NCI-H345 treated with DMSO at 0.1 percent for 48 hours (cell line): ENCODE measurements around the gene KCNIP3.
"Not testable (repeated sequence)": the region's sequence is repeated elsewhere in the genome, so short reads cannot be mapped to it uniquely, and the experiment has no call there.

ENCODE experiments used
- DNase-seq: peaks from one replicate; lab custom pipeline; 2025; ENCODE audit not compliant: unreplicated experiment; lab: John Stamatoyannopoulos, UW

Gene KCNIP3

GRCh38 chr2:95382686-95383634, 85.8 kb downstream of the KCNIP3 start:
- DNase-seq = no peak

GRCh38 chr2:95383635-95384027, 86.5 kb downstream of the KCNIP3 start:
- DNase-seq = no peak

DNA sequence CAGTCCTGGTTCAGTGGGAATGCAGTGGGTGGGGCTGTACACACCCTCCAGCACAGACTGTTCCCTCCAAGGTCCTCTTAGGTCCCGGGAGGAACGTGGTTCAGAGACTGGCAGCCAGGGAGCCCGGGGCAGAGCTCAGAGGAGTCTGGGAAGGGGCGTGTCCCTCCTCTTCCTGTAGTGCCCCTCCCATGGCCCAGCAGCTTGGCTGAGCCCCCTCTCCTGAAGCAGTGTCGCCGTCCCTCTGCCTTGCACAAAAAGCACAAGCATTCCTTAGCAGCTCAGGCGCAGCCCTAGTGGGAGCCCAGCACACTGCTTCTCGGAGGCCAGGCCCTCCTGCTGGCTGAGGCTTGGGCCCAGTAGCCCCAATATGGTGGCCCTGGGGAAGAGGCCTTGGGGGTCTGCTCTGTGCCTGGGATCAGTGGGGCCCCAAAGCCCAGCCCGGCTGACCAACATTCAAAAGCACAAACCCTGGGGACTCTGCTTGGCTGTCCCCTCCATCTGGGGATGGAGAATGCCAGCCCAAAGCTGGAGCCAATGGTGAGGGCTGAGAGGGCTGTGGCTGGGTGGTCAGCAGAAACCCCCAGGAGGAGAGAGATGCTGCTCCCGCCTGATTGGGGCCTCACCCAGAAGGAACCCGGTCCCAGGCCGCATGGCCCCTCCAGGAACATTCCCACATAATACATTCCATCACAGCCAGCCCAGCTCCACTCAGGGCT, 87.9 kb downstream of the KCNIP3 start:
- no peak for DNase-seq

GRCh38 chr2:95385570-95385984, 88.4 kb downstream of the KCNIP3 start:
- DNase-seq = no peak

- no peak for DNase-seq
Observed at GRCh38 chr2:95386031-95386430, 88.9 kb downstream of the KCNIP3 start.

DNA sequence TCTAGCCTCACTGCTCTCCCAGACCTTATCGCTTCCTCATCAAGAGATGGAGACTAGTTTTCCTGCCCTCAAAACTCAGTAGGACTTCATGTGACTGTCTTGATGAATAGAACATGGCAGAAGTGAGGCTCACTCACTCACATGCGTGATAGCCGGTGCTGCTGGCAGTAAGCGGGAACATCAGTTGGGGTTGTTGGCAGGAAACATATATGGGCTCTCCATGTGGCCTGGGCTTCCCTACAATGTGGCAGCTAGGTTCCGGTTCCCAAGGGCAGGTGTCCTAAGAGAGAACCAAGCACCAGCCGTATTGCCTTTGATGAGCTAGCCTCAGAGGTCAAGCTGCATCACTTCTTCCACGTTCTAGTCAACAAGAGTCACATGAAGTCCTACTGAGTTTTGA, 90.2 kb downstream of the KCNIP3 start:
- no peak for DNase-seq

DNA sequence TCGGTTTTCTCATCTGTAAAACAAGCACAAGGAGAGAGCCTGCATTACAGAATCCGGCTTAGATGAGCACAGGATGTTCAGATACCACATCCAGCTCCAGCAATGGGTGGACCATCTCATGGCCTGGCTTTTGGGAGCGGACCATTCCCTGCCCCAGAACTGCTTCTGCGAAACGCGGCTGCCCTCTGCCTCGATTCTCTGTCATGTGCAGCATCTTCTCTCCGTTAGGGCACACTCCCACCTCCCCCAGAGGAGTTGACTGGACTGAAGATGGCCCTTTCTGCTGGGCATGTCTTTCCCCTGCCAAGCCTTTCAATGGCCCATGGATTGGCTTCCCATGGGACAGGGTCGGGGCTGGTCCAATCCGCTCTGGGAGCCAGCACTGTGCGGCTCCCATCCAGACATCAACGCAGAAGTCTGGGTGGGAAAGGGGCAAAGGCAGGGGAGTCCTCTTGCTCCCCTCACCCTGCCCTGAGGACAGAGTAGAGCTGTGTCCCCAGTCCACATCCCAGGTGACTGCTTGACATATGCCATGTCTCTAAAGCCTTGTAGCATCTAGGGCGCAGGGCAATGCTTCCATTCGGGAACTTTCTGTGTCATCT, 91.0 kb downstream of the KCNIP3 start:
- DNase-seq = no peak

GRCh38 chr2:95388856-95389244, 91.7 kb downstream of the KCNIP3 start:
- no peak for DNase-seq

DNA sequence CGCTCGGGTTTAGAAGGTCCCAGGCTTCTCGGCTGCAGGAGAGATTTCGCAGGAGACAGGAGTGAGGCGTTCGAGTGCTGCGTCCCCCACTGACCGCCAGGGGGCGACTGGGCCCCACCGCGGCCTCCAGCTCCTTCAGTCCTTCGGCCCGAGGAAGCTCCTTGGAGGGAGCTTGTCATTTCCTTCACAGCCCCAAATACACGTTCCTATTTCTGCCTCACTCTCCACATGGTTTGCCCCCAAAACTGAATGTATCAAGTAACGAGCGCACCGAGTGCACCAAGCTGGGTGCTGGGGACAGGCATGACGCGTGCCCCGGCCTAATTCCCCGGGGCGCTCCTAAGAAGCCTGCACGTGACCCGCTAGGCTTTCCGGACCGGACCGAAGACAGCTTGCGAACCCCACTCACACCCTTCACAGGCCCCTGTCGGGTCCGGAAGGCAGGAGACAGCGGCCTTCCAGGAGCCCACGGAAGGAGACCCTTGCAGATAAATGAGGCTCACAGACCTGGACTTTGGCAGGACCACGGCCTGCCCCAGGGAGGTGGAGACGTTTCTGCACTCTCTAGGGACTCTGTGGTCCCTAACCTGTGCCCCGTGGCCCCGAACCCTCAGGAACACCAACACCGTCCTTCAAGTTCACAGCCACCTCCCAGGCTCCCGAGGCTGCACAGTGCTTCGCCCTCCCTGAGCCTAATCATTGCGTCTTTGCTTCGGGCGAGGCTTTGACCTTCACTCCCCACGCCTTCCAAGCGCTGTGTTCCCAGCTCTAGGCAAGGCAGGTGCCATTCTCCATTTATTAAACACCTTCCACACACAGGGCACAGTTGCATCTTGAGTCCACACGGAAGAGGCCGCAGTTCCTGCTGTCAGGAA, 92.3 kb downstream of the KCNIP3 start:
- peak; percentile 4 for DNase-seq

GRCh38 chr2:95390272-95390880, 93.2 kb downstream of the KCNIP3 start:
- DNase-seq = no peak

DNA sequence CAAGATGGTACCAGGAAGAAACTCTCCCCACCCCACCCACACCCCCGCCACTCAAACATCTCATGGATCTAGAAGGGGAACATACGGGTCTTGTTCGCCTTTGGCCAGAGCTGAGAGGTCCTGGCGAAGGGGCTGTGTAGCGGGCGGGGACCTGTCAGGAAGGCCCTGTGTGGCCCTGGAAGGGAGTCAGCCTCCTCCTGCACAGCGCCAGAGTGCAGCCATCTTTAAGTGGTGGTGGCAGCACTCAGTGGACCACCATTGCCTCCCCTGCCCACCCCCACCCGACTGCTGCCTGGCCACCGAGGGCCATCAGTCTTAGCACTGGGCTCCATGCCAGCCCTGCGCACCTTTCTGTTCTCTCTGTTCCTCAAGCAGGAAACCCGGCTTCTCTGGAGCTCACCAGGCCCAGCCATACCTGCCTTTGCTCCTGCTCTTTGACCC, 93.8 kb downstream of the KCNIP3 start:
- no peak for DNase-seq

DNA sequence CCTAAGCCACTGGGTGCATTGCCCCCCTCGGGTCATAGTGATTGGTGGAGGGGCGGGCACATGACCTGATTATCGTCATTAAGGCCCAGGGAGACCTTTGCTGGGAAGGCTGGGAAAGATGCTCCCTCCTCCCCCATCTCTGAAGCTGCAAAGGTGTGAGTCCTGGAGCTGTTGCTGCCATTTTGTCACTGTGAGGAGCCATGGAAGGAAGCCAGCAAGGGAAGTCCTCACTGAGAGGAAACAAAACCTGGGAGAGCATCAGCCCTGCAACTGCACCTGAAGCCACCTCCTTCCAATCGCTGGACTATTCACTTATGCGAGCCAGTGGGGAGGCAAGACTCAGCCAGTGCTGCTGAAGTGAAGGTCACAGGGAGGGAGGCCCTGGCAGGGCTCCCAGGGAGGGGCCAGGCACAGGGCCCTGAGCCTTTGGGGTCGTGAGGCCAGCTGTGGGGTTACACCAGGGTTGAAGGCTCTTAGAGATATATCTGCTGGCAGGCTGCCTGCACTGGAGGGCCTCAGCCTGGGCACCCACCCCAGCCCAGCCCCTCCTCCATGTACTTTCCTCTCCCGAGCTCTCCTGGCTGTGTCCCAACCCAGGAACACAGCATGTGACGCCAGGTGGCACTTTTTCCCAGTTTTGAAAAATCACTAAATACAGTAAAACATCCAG, 94.6 kb downstream of the KCNIP3 start:
- DNase-seq = no peak

GRCh38 chr2:95392320-95392719, 95.2 kb downstream of the KCNIP3 start:
- DNase-seq = no peak

GRCh38 chr2:95392730-95393455, 95.7 kb downstream of the KCNIP3 start:
- DNase-seq = no peak

GRCh38 chr2:95393901-95394300, 96.8 kb downstream of the KCNIP3 start:
- DNase-seq = no peak

GRCh38 chr2:95399061-95399460, 101.9 kb downstream of the KCNIP3 start:
- no peak for DNase-seq

GRCh38 chr2:95401480-95401879, 104.3 kb downstream of the KCNIP3 start:
- no peak for DNase-seq

- DNase-seq = not testable (repeated sequence)
Observed at GRCh38 chr2:95402004-95402369, 104.8 kb downstream of the KCNIP3 start.
